GF-D8 (cell line): ENCODE measurements around the gene CCDC92B.
"Not testable (repeated sequence)": the region's sequence is repeated elsewhere in the genome, so short reads cannot be mapped to it uniquely, and the experiment has no call there.

Source experiments
- DNase-seq: peaks from one replicate; lab custom pipeline; 2025; lab: John Stamatoyannopoulos, UW

Gene CCDC92B

GRCh38 chr17:2749058-2749783 lies at the start of gene CCDC92B:
TSS of gene CCDC92B (minus strand) at chr17:2749652. CDS start at chr17:2735145, 14,507 bp downstream.
- no peak for DNase-seq

DNA sequence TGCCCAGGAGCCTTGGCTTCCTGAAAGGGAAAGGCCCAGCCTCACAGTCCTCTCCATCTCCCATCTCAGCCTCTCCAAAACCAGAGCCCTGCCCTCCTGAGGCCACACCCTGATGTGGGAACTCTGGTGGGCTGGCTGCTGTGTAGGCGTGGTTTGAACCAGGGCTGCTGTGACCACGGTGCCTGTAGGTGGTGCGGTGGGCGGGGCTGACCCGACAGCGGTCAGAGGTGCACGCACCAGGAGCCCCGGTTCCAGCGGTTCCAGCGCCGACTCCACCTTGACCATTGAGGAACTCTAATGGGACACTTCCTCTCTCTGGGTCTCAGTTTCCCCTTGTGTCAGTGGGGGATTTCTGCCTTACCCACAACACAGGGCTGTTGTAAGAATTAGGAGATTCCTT lies 49.2 kb upstream of the CCDC92B start:
- no peak for DNase-seq

DNA sequence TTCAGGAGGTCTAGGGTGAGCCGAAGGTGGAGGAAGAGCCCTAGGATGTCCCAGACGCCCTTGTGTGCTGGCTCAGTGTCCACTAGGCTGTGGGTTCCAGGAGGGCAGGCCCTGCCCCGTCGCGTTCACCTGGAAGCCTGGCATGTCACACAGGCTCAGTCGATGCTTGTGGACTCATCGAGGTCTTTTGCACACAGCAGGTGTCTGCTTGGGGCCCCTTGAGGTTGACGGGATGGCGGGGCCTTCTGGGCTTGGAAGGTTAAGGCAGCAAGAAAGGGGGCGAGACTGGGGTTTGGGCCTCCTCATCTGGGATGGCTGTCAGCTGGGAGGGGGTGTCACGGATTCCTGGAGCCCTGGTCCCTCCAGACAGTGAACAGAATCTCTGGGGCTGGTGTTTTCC lies 48.7 kb upstream of the CCDC92B start:
- DNase-seq = no peak

- no peak for DNase-seq
Measured at GRCh38 chr17:2797637-2798036, 48.2 kb upstream of the CCDC92B start.

DNA sequence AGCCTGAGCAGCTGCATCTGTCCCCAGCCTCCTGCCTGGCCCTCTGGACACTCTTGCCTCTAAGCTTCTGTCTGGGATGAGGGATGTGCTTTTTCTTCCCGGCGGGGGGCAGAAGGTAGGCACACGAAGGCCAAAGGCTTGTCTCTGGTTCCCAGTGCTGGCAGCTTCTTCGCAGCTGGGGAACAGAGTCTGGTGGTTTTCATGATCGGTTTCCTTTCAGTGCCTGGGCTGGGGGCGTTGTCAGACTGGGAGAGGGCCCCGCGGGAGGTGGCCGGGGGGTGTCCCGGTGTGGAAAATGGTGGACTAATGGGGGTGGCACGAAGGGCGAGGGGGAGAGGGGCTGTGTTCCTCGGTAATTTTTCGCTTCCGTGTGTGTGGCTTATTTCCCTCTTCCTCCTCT lies 47.8 kb upstream of the CCDC92B start:
- no peak for DNase-seq

DNA sequence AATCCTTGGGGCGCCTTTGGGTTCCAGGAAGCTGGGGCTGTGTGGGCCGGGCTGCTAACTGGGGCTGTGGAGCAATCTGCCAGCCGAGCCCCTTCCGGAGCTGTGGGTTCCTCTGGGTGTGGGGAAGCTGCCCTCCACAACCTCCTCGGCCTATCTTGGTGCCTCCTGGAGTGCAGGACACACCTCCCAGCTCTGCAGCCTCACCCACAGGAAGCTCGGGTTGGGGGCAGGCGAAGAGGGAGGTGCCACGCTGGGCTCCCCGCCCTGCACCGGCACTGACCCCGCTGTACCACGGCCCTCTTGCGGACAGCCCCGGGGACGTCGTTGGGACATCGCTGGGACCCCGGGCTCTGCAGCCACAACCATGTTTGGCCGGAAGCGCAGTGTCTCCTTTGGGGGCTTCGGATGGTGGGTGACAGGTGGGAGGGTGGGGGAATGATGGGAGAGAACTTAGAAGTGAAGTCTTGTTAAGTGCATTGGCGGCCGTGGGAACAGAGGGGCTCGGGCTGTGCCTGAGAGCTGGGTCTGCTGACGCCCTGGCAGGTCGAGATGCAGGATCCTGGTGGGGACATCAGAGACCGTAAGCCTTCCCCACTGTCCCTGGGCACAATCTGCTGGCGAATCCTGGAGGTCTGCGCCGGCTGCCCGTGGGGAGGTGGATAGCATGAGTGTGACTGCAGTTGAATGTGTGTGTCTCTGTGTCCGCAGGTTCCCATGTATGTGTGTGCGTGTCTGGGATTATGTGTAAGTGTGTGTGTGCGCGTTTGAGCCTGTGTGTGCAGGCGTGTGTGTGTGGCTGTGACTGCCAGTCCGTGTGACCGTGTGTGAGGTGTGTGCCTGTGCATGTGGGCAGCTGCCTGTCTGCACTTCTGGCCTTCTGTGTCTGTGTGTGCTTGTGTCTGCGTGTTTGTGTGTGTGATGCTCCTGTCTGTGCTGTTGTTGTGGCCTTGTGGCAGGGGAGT lies 47.0 kb upstream of the CCDC92B start, which contains the start of gene RAP1GAP2:
Gene RAP1GAP2 (plus strand): TSS at position 275 of the 962 bp plus-strand sequence. CDS start 90 bp downstream, at position 365.
- DNase-seq = peak; percentile 82

GRCh38 chr17:2795441-2796163 lies 46.1 kb upstream of the CCDC92B start:
- DNase-seq = no peak

DNA sequence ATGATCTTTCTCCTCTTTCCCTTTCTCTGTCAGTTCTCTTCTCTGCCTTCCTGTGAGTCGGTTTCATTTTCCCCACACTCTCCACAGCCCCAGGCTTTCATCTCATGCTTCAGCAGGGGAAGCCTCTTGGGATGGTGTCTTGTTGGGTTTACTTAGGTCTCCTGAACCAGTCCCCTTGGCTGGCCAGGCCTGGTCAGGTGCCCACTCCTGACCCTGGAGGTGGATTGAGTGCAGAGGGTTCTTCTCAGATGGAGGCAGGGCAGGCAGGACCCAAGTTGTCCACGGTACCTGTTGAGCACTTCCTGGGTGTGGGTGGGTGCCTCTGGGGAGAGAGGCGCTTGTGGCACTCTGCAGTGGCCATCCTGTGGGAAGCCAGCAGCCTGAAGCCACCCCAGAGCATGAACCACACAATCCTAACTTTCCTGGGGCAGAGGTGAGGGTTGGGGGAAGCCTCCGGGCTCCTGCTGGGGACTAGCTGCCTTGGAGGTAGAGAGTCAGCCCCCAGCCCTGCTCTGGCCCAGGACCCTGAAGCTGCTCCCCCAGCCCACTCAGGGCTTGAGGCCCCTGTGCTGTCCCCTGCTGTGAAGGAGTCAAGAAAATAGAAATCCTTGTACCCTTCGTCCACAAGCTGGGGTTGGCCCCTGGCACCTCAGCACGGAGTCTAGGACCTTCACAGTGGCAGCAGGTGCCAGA lies 44.8 kb upstream of the CCDC92B start:
- no peak for DNase-seq

GRCh38 chr17:2792366-2793169 lies 43.1 kb upstream of the CCDC92B start:
- no peak for DNase-seq

DNA sequence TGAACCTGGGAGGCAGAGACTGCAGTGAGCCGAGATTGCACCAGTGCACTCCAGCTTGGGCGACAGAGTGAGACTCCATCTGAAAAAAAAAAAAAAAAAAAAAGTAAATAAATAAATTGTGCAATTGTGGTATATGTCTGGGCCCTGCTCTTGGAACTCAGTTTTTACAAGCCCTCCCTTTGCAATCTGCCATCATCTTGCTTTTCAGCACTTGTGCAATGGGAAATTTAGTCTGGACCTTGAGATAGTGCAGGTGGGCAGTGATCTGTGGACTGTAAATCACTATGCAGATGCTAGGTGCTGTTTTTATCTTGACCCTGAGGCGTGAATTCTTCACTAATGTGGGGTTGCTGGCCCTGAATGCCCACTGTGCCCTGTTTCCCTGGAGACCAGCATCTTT lies 40.2 kb upstream of the CCDC92B start:
- DNase-seq = peak; percentile 89

GRCh38 chr17:2786176-2786881 lies 36.9 kb upstream of the CCDC92B start:
- DNase-seq = peak; percentile 59

GRCh38 chr17:2785376-2785775 lies 35.9 kb upstream of the CCDC92B start:
- DNase-seq = not testable (repeated sequence)

DNA sequence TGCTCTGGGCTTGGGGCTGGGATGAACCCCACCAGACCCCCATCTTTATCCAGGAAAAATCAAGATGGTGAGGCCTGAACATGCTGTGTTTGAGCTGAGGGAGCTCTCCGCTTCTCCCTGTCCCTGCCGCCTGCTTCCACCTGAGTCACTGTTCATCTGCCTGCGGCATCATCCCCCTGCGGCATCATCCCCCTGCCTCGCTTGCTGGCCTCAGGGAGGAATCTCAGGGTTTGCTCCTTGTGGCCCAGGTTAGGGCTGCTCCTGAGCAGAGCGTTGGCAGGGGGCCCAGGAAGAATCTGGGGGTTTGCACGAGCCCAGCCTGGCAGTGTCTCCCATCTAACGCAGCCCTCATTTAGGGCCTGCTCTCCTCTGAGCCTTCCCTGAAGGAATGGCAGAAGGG lies 35.4 kb upstream of the CCDC92B start:
- no peak for DNase-seq

DNA sequence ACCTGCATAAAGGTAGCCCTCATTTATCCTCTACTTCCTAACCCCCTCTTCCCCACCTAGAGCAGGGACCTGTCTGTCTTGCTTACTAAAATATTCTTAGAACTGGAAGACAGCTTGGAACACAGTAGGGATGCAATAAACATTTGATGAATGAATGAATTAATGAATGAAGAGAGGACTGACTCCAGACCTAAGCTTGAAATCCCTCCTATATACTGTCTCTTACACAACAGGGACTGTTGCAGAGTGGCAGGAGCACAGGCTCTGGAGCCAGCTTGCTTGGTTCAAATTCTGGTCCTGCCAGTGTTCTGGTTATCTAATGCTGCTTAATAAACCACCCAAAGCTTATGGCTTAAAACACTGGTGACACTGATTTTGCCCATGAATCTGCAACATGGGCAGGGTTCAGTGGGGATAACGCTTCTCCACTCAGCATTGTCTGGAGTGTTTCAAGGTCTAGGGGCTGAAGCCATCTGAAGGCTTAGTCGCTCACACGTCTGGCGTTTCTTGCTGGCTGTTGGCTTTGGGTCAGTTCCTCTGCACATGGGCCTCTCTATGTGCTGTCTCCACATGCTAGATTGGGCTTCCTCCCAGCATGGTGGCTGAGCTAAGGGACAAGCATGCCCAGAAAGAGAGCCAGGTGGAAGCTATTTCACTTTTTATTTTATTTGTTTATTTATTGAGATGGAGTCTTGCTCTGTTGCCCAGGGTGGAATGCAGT lies 34.0 kb upstream of the CCDC92B start:
- no peak for DNase-seq

- no peak for DNase-seq
Measured at GRCh38 chr17:2782055-2782454, 32.6 kb upstream of the CCDC92B start.

DNA sequence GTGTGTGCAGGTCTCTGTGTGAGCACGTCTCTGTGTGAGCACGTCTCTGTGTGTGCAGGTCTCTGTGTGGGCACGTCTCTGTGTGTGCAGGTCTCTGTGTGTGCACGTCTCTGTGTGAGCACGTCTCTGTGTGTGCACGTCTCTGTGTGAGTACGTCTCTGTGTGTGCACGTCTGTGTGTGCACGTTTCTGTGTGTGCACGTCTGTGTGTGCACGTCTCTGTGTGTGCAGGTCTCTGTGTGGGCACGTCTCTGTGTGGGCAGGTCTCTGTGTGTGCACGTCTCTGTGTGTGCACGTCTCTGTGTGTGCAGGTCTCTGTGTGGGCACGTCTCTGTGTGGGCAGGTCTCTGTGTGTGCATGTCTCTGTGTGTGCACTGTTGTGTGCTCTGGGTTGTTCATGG lies 32.1 kb upstream of the CCDC92B start:
- not testable (repeated sequence) for DNase-seq

DNA sequence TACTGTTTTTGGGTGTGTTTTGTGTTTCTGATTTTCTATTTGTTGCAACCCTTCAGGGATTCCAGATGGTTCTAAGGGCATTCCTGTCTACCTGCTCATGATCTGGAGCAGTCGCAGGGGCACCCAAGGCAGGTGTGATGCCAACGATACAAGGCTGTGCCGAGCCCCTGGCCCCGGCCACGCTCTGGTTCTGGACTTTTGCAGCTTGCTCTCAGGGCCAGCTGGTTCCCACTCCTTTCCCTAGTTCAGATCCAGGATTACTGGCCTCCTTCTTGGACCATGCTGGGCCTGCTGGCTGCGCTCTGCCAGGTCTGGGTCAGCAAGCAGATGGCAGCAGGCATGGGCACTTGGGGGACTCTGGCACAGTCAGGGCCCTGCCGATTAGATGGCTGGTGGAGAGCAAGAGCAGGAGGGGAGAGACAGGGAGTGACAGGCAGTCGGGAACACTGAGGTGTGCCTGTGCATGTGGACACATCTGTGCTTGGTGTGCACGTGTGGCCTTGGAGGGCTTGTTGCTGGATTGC lies 31.5 kb upstream of the CCDC92B start:
- no peak for DNase-seq

DNA sequence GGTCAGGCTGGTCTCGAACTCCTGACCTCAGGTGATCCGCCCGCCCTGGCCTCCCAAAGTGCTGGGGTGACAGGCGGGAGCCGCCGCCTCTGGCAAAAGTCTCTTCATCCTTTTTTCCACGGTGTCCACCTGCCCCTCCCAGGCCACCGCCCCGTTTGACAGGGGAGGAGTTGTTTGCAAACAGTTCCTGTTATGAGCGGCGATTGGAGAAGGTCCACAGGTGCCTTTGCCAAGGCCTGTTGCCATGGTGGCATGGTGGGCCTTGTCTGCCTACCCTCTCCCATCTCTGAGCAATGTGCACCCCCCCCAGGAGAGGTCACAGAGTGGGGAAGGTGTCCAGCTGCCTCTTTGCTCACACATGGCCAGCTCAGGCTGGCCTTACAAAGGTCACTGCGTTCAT lies 30.8 kb upstream of the CCDC92B start:
- DNase-seq = no peak

GRCh38 chr17:2779545-2779944 lies 30.1 kb upstream of the CCDC92B start:
- no peak for DNase-seq
